ENCODE data around the gene S100Z. TPM values are rescaled to one million over a fixed set of nuclear protein-coding genes. Genes with fewer than 3 reads are reported as not detected.
A peak's percentile ranks its signal among the peaks of the same experiment; 100 is the strongest.

Gene S100Z
- total RNA-seq, 1 donor from 2014 or later, result not detected

DNA sequence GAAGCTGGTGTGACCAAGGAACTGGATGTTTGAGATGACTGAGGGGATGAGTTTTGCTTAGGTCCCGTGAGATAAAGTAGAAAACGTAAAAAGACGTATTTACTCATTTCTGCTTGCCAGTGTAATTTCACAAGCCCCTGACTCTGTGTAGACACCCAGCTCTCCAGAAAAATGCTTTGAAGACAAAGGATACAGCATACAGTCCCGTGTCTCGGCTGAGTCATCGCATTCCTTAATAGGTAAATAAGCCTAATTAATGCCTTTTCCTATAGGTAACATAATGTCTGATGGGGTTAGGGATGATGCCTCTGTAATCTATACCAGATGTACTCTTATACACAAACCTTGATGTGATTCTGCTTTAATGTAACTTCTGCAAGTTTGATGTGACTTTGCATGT is 20.2 kb downstream of the S100Z start:
- Mint-ChIP-seq H3K27me3 (ENCODE audit: low read depth, unreplicated experiment) (no peaks in the 10 kb centered on the region), H3K4me1 (ENCODE audit: low read depth, unreplicated experiment) (peaks cover 8% of the 10 kb centered on the region), H3K4me3 (ENCODE audit: unreplicated experiment) (no peak overlapping the region), H3K9me3 (ENCODE audit: unreplicated experiment) (no peaks in the 10 kb centered on the region), H3K27ac (ENCODE audit: unreplicated experiment) (peak overlapping the region; percentile 6), H3K36me3 (ENCODE audit: low read depth, unreplicated experiment) (no peaks in the 10 kb centered on the region)
- Histone ChIP-seq H3K9ac (ENCODE audit: low read length) (no peak overlapping the region), H3K27me3 (ENCODE audit: insufficient read depth, low read length) (no peaks in the 10 kb centered on the region), H3K36me3 (ENCODE audit: insufficient read depth, low read length) (no peaks in the 10 kb centered on the region), H3K4me3 (ENCODE audit: insufficient read depth, low read depth, low read length) (no peak overlapping the region), H3K9me3 (ENCODE audit: insufficient read depth, low read depth, low read length) (no peaks in the 10 kb centered on the region), H2AFZ (ENCODE audit: low read depth, low read length) (peak overlapping the region; percentile 9), H4K20me1 (ENCODE audit: insufficient read depth, low read length) (no peaks in the 10 kb centered on the region), H3K27ac (ENCODE audit: low read depth, low read length) (no peak overlapping the region), H3K4me2 (ENCODE audit: low read length) (no peak overlapping the region), H3K79me2 (ENCODE audit: insufficient read depth, low read length) (no peaks in the 10 kb centered on the region), H3K4me1 (ENCODE audit: insufficient read depth, low read length) (peaks cover 1% of the 10 kb centered on the region)
- DNase-seq (ENCODE audit: low read depth) (peak; percentile 12), FAIRE-seq (no peak)
- no peak for TF ChIP-seq EZH2 (IDR thresholded peaks at IDR 0.05; ENCODE audit: insufficient read depth, low read length)
- TF ChIP-seq, protein P1, sequence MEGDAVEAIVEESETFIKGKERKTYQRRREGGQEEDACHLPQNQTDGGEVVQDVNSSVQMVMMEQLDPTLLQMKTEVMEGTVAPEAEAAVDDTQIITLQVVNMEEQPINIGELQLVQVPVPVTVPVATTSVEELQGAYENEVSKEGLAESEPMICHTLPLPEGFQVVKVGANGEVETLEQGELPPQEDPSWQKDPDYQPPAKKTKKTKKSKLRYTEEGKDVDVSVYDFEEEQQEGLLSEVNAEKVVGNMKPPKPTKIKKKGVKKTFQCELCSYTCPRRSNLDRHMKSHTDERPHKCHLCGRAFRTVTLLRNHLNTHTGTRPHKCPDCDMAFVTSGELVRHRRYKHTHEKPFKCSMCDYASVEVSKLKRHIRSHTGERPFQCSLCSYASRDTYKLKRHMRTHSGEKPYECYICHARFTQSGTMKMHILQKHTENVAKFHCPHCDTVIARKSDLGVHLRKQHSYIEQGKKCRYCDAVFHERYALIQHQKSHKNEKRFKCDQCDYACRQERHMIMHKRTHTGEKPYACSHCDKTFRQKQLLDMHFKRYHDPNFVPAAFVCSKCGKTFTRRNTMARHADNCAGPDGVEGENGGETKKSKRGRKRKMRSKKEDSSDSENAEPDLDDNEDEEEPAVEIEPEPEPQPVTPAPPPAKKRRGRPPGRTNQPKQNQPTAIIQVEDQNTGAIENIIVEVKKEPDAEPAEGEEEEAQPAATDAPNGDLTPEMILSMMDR (IDR thresholded peaks at IDR 0.05; ENCODE audit: insufficient read depth, low read depth, low read length), result no peak

DNA sequence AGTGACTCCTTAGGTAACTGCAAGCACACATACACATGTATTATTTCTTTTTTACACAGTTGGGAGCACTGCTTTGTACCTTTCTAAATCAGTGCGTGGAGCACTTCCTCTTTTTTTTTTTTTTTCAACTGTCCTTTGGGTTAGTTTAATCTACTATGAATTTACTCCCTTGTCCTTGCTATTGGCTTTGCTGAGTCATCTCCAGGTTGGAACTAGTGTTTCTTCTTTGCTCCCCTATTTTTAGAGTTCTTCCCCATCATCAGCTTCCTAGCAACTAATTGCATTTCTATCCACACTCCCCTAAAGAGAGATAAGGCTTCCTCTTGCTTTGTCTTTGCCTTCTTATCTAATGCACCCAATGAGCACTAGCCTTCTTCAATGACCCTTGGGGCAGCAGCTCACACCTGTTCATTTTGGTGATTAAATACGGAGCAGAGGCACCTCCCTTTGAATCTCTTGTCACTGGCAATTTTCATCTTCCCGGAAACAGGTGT is 24.3 kb downstream of the S100Z start:
- no peaks in the 10 kb centered on the region for H3K36me3 Mint-ChIP-seq (ENCODE audit: low read depth, unreplicated experiment)
- FAIRE-seq (no peak), DNase-seq (ENCODE audit: low read depth) (peak; percentile 13)
- H4K20me1 ChIP-seq (ENCODE audit: insufficient read depth, low read length), result no peaks in the 10 kb centered on the region
- H3K4me3 Mint-ChIP-seq (ENCODE audit: unreplicated experiment), result no peak overlapping the region
- no peaks in the 10 kb centered on the region for H3K36me3 ChIP-seq (ENCODE audit: insufficient read depth, low read length)
- TF ChIP-seq, protein P1 (IDR thresholded peaks at IDR 0.05; ENCODE audit: insufficient read depth, low read depth, low read length), result no peak
- no peaks in the 10 kb centered on the region for H3K27me3 ChIP-seq (ENCODE audit: insufficient read depth, low read length)
- H3K4me1 ChIP-seq (ENCODE audit: insufficient read depth, low read length), result peaks cover 10% of the 10 kb centered on the region
- no peak overlapping the region for H3K9ac ChIP-seq (ENCODE audit: low read length)
- H3K79me2 ChIP-seq (ENCODE audit: insufficient read depth, low read length), result no peaks in the 10 kb centered on the region
- H3K4me2 ChIP-seq (ENCODE audit: low read length), result no peak overlapping the region
- H3K27ac ChIP-seq (ENCODE audit: low read depth, low read length), result no peak overlapping the region
- H3K9me3 Mint-ChIP-seq (ENCODE audit: unreplicated experiment), result no peaks in the 10 kb centered on the region
- no peaks in the 10 kb centered on the region for H3K9me3 ChIP-seq (ENCODE audit: insufficient read depth, low read depth, low read length)
- H3K27me3 Mint-ChIP-seq (ENCODE audit: low read depth, unreplicated experiment), result no peaks in the 10 kb centered on the region
- H3K27ac Mint-ChIP-seq (ENCODE audit: unreplicated experiment), result no peak overlapping the region
- no peak overlapping the region for H3K4me3 ChIP-seq (ENCODE audit: insufficient read depth, low read depth, low read length)
- peaks cover 16% of the 10 kb centered on the region for H3K4me1 Mint-ChIP-seq (ENCODE audit: low read depth, unreplicated experiment)
- no peak overlapping the region for H2AFZ ChIP-seq (ENCODE audit: low read depth, low read length)

DNA sequence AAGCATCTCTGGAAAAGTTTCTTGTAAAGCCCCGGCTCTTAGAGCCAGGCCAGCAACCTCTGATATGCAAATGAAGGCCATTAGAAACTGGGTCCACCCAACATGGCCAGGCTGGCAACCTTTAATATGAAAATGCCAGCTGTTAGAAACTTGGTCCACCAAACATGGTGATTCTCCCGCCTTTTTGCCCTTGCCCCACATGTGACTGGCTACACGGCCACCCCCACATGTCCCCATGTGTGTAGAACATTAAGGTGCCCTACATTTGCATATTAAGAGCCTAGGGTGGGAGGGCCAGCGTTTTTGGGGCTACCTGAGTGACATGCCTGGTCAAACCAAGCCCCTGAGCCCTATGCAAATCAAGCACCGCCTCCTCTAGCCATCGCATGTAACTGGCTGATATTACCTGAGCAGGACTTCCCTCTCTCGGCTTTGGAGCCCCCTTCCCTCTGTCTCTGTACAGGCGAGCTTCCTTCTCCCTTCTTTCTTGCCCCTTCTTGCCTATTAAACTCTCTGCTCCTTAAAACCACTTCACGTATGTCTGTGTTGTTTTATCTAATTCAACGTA is 39.0 kb downstream of the S100Z start:
- Mint-ChIP-seq H3K27ac (ENCODE audit: unreplicated experiment) (no peak overlapping the region), H3K4me1 (ENCODE audit: low read depth, unreplicated experiment) (no peaks in the 10 kb centered on the region), H3K9me3 (ENCODE audit: unreplicated experiment) (no peaks in the 10 kb centered on the region), H3K36me3 (ENCODE audit: low read depth, unreplicated experiment) (no peaks in the 10 kb centered on the region), H3K27me3 (ENCODE audit: low read depth, unreplicated experiment) (peaks cover 26% of the 10 kb centered on the region), H3K4me3 (ENCODE audit: unreplicated experiment) (no peak overlapping the region)
- H4K20me1 ChIP-seq (ENCODE audit: insufficient read depth, low read length), result no peaks in the 10 kb centered on the region
- no peak overlapping the region for H2AFZ ChIP-seq (ENCODE audit: low read depth, low read length)
- no peak overlapping the region for H3K4me2 ChIP-seq (ENCODE audit: low read length)
- no peak overlapping the region for H3K27ac ChIP-seq (ENCODE audit: low read depth, low read length)
- peaks cover 10% of the 10 kb centered on the region for H3K27me3 ChIP-seq (ENCODE audit: insufficient read depth, low read length)
- H3K79me2 ChIP-seq (ENCODE audit: insufficient read depth, low read length), result no peaks in the 10 kb centered on the region
- DNase-seq (ENCODE audit: low read depth) (no peak), FAIRE-seq (no peak)
- no peaks in the 10 kb centered on the region for H3K4me1 ChIP-seq (ENCODE audit: insufficient read depth, low read length)
- no peak overlapping the region for H3K9ac ChIP-seq (ENCODE audit: low read length)
- TF ChIP-seq, protein P1 (IDR thresholded peaks at IDR 0.05; ENCODE audit: insufficient read depth, low read depth, low read length), result no peak
- TF ChIP-seq EZH2 (IDR thresholded peaks at IDR 0.05; ENCODE audit: insufficient read depth, low read length), result no peak
- no peaks in the 10 kb centered on the region for H3K9me3 ChIP-seq (ENCODE audit: insufficient read depth, low read depth, low read length)
- H3K36me3 ChIP-seq (ENCODE audit: insufficient read depth, low read length), result no peaks in the 10 kb centered on the region
- H3K4me3 ChIP-seq (ENCODE audit: insufficient read depth, low read depth, low read length), result no peak overlapping the region

All from astrocyte (in vitro differentiated cells and primary cell).